Suprapubic skin (tissue), 4 donors: Measurements from ENCODE around the gene GSX2. TPM values are rescaled to one million over a fixed set of nuclear protein-coding genes. Genes with fewer than 3 reads are reported as not detected.

Source experiments
- DNase-seq, 2 donors: peaks; one replicate each; pipeline ENCODE4 v3.0.0-alpha.2; 2019; ENCODE audit warnings: low spot score in 2 of 2
- H3K27ac ChIP-seq: fragments of 200-600 bp; sonication (generic); one replicate; pipeline ENCODE4 v1.5.1; 2019
- H3K27me3 ChIP-seq: fragments of 200-600 bp; sonication (generic); one replicate; pipeline ENCODE4 v1.5.1; 2019
- H3K36me3 ChIP-seq: fragments of 200-600 bp; sonication (generic); one replicate; pipeline ENCODE4 v1.5.1; 2019
- H3K4me1 ChIP-seq: fragments of 200-600 bp; sonication (generic); one replicate; pipeline ENCODE4 v1.5.1; 2019
- H3K4me3 ChIP-seq: fragments of 200-600 bp; sonication (generic); one replicate; pipeline ENCODE4 v1.5.1; 2019; ENCODE audit warnings: mild to moderate bottlenecking
- H3K9me3 ChIP-seq: fragments of 200-600 bp; sonication (generic); one replicate; pipeline ENCODE4 v1.5.1; 2019
- CTCF ChIP-seq, 2 donors: fragments of 200-600 bp in 1 of 2; fragments of 450-650 bp in 1 of 2; sonication (generic) in 1 of 2; IDR thresholded peaks; one replicate each; pipeline ENCODE4 v1.5.1; 2016 to 2019; ENCODE audit warnings: antibody characterized with exemption in 2 of 2, mild to moderate bottlenecking in 1 of 2, moderate library complexity in 1 of 2
- EP300 ChIP-seq: sonication (generic); formaldehyde crosslinking; IDR thresholded peaks from one replicate; pipeline ENCODE4 v1.6.1; 2017; ENCODE audit warnings: antibody characterized with exemption
- POLR2A ChIP-seq, 2 donors: fragments of 450-650 bp; IDR thresholded peaks; one replicate each; pipeline ENCODE4 v1.6.1; 2017; ENCODE audit warnings: antibody characterized with exemption in 2 of 2, mild to moderate bottlenecking in 2 of 2, moderate library complexity in 2 of 2
- POLR2AphosphoS5 ChIP-seq, 3 donors: sonication (generic); formaldehyde crosslinking; IDR thresholded peaks; one replicate each; pipeline ENCODE4 v1.6.1; 2017; ENCODE audit warnings: antibody characterized with exemption in 3 of 3
- WGBS: methylation state at CpG from one replicate; pipeline ENCODE4 v1.1.5; 2018; 5-methylcytosine and 5-hydroxymethylcytosine counted together
- total RNA-seq, 4 donors: library from RNA; depleted of rRNA; stranded (reverse); fragments of >200 nt; gene quantifications; one replicate each; pipeline ENCODE4 v1.1.0, GENCODE V29; 2016

GSX2 gene
- total RNA-seq, 4 donors from 2014 or later, result 0.53 TPM; not detected in 3

- no peak for DNase-seq
- Histone ChIP-seq H3K36me3 (no peaks in the 10 kb centered on the region), H3K9me3 (no peaks in the 10 kb centered on the region), H3K4me3 (no peak overlapping the region), H3K4me1 (peaks cover 53% of the 10 kb centered on the region), H3K27me3 (no peaks in the 10 kb centered on the region), H3K27ac (no peak overlapping the region)
- TF ChIP-seq POLR2A (IDR thresholded peaks at IDR 0.05), result no peak
- TF ChIP-seq CTCF (IDR thresholded peaks at IDR 0.05), result no peak
- no peak for TF ChIP-seq POLR2AphosphoS5 (IDR thresholded peaks at IDR 0.05)
- no peak for TF ChIP-seq EP300
- WGBS, result 70% methylated on average over 3 of the region's 3 CpGs
Observed at GRCh38 chr4:54058171-54058570, 41.8 kb upstream of the GSX2 start.

GRCh38 chr4:54060116-54060515 is 39.8 kb upstream of the GSX2 start:
- TF ChIP-seq EP300, result no peak
- TF ChIP-seq POLR2AphosphoS5 (IDR thresholded peaks at IDR 0.05), result no peak
- TF ChIP-seq CTCF (IDR thresholded peaks at IDR 0.05), result no peak
- TF ChIP-seq POLR2A (IDR thresholded peaks at IDR 0.05), result no peak
- Histone ChIP-seq H3K4me3 (no peak overlapping the region), H3K36me3 (no peaks in the 10 kb centered on the region), H3K9me3 (no peaks in the 10 kb centered on the region), H3K4me1 (peaks cover 59% of the 10 kb centered on the region), H3K27me3 (no peaks in the 10 kb centered on the region), H3K27ac (no peak overlapping the region)
- WGBS, result 70% methylated on average over 2 of the region's 2 CpGs
- no peak for DNase-seq

GRCh38 chr4:54061067-54061466 is 38.9 kb upstream of the GSX2 start:
- Histone ChIP-seq H3K9me3 (no peaks in the 10 kb centered on the region), H3K4me3 (peak overlapping the region; percentile 74), H3K4me1 (peaks cover 69% of the 10 kb centered on the region), H3K27ac (no peak overlapping the region), H3K36me3 (no peaks in the 10 kb centered on the region), H3K27me3 (no peaks in the 10 kb centered on the region)
- no peak for TF ChIP-seq POLR2A (IDR thresholded peaks at IDR 0.05)
- TF ChIP-seq POLR2AphosphoS5 (IDR thresholded peaks at IDR 0.05), result no peak
- no peak for TF ChIP-seq EP300
- TF ChIP-seq CTCF (IDR thresholded peaks at IDR 0.05), result no peak
- no peak for DNase-seq
- 53% methylated on average over 3 of the region's 3 CpGs for WGBS

GRCh38 chr4:54061873-54062272 is 38.1 kb upstream of the GSX2 start:
- Histone ChIP-seq H3K27ac (no peak overlapping the region), H3K4me3 (peak overlapping the region; percentile 74), H3K4me1 (peaks cover 74% of the 10 kb centered on the region), H3K36me3 (no peaks in the 10 kb centered on the region), H3K27me3 (no peaks in the 10 kb centered on the region), H3K9me3 (no peaks in the 10 kb centered on the region)
- TF ChIP-seq EP300 (no peak), POLR2AphosphoS5 (IDR thresholded peaks at IDR 0.05) (no peak), CTCF (IDR thresholded peaks at IDR 0.05) (no peak)
- no peak for DNase-seq
- 83% methylated on average over 1 of the region's 1 CpG for WGBS

- TF ChIP-seq POLR2A (IDR thresholded peaks at IDR 0.05), result no peak
- no peak for DNase-seq
- WGBS, result 51% methylated on average over 3 of the region's 3 CpGs
- H3K36me3 ChIP-seq, result no peaks in the 10 kb centered on the region
- H3K4me3 ChIP-seq, result peak overlapping the region; percentile 74
- peaks cover 73% of the 10 kb centered on the region for H3K4me1 ChIP-seq
- no peak overlapping the region for H3K27ac ChIP-seq
- H3K27me3 ChIP-seq, result no peaks in the 10 kb centered on the region
- H3K9me3 ChIP-seq, result no peaks in the 10 kb centered on the region
Observed at GRCh38 chr4:54062392-54062791, 37.6 kb upstream of the GSX2 start.

GRCh38 chr4:54063229-54063628 is 36.7 kb upstream of the GSX2 start:
- TF ChIP-seq EP300 (no peak), POLR2AphosphoS5 (IDR thresholded peaks at IDR 0.05) (no peak), POLR2A (IDR thresholded peaks at IDR 0.05) (no peak), CTCF (IDR thresholded peaks at IDR 0.05) (no peak)
- H3K27me3 ChIP-seq, result no peaks in the 10 kb centered on the region
- H3K27ac ChIP-seq, result peak overlapping the region; percentile 97
- no peak for DNase-seq
- H3K4me3 ChIP-seq, result peak overlapping the region; percentile 74
- peaks cover 75% of the 10 kb centered on the region for H3K4me1 ChIP-seq
- WGBS, result 0% methylated on average over 4 of the region's 4 CpGs
- no peaks in the 10 kb centered on the region for H3K36me3 ChIP-seq
- H3K9me3 ChIP-seq, result no peaks in the 10 kb centered on the region
